Measurements from ENCODE around the gene MAP3K8.

- TF ChIP-seq CTCF (IDR thresholded peaks at IDR 0.05; ENCODE audit: low read depth, low read length, poor library complexity, severe bottlenecking), result no peak
- TF ChIP-seq EZH2phosphoT487 (IDR thresholded peaks at IDR 0.05; ENCODE audit: borderline replicate concordance, low read length), result no peak
Measured at GRCh38 chr10:30445711-30446110, 11.7 kb downstream of the MAP3K8 start.

All from DOHH2 (cell line).